HG02981 (cell line): Measurements from ENCODE around the gene FOXG1.

Experiments
- ATAC-seq: cut with Tn5 transposase; IDR thresholded peaks from one replicate; pipeline ENCODE4 v1.9.1; 2021; ENCODE audit warnings: mild to moderate bottlenecking, moderate library complexity; ENCODE audit not compliant: unreplicated experiment

Gene FOXG1

DNA sequence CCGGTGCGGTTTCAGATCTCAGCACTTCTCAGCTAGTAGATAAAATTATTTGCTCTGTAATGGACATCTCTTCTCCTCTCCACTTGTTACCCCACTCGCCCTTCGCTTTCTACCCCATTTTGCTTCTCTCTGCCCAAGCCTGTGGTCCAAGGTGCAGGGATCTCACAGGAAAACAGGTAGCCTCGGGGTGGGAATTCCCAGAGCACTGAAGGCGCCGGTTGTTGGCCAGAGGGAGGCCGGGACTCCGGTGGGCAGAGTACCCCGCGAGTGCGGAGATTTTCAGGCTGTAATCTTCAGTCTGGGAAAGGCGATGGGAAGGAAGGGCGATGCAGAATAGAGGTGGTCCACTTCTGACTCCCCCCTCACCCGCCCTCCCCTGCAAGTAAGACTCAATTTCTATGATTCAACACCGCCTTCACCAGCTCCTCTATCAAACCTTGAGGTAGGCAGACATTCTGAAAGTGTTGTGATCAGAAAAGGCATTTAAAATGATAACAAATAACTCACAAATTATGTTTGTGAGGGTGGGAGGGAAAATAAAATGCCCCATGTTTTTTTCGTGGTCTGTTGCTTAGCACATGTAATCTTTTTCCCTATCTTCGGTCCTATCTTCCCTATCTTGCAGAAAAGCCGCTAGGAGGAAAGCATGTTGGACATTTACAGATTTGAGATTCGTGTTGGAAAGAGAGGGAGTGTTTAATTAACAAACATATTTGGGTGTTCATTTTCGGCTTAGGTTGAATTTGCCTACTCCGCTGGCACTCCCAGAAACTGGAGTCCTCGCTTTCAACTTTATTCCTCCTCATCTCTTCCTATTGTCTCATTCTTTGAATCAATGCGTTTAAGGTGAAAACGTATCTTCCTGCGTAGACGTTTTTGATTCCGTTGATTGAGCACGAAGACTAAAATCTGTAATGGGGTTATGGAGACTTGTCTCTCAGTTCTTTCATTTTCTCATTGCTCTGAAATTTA, 8.5 kb downstream of the FOXG1 start:
- ATAC-seq = no peak

- ATAC-seq = no peak
Observed at GRCh38 chr14:28776482-28777266, 10.1 kb downstream of the FOXG1 start.

GRCh38 chr14:28777471-28778137, 11.0 kb downstream of the FOXG1 start:
- ATAC-seq = no peak

GRCh38 chr14:28778138-28779117, 11.8 kb downstream of the FOXG1 start:
- ATAC-seq = no peak

- ATAC-seq = no peak
Observed at GRCh38 chr14:28779456-28779855, 12.9 kb downstream of the FOXG1 start.

GRCh38 chr14:28780843-28781820, 14.5 kb downstream of the FOXG1 start:
- ATAC-seq = no peak

DNA sequence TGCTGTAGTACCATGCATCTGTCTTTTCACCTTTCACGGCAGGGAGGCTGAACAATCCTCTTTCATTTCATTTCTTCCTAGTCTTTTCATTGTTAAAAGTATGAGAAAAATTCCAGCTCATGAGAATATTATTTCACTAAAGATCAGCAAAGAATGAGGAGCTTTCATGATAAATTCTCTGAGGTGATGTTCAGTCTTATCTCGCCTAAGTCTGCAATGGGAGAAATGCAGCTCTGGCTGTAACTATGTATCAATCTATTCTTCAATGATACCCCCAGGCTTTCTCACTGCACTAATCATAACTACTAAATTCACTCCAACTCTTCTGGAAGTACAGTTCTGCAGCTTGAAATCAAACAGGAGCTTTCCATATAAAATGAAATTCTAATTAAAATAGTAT, 15.7 kb downstream of the FOXG1 start:
- no peak for ATAC-seq

DNA sequence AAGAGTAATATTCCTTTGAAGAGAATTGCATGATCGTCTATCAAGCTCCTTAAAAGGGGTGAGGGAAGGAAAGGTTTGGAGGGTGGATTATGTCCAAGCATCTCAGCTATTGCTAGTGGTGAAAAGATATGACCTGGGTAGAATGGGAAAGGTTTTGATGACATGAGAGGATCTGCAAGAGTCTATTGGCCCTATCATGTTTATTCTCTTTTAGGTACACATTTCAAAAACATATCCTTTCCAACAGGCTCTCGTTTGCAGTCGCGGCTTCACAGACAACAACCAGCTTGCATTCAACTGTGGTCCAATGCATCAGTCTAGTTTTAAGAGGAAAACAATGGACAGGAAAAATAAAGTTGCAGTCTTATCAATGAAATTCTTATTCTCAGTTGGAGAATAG, 17.1 kb downstream of the FOXG1 start:
- no peak for ATAC-seq

DNA sequence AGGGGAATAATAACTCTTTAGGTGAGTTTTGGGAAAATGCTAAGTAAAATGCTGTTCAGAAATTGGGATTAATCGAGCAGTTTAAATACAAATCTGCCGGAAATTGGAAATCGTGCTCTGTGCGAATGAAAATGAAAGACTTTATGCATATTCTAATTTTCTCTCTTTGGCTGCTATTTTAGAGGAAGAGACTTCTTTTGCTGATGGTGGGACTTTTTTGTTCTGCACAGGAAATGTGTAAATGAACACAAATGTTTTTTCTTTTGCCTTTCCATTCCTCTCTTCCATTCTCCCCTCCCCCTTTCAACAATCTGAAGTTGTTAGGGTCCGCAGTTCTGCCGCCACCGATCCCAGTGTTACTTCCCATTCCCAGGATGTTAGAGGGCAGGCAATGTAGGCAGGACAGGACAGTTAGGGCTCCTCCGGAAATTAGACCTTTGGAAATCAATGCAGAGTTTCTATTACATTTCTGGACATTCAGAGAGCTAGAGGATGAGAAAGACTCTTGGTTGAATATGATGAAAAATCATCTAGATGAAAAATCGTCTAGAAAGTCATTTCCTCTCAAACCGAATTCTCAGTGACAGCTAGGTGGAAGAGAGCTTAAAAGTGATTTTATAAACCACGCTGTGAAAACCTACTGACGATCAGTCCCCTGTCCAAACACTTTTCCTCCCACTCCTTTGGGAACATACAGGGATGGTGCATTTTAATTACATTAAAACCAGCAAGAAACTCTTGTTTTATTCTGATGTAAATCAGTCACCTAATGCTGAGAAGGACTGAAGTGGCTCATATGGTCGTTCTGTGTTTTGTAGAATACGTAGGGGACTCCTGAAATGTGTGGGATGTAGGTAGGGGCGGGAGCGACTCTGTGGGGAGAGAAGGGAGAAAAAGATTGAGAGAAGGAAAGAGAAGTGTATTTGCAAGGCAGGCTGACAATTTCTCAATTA, 17.8 kb downstream of the FOXG1 start:
- no peak for ATAC-seq

GRCh38 chr14:28785096-28785952, 18.7 kb downstream of the FOXG1 start:
- ATAC-seq = no peak

GRCh38 chr14:28807518-28807917, 40.9 kb downstream of the FOXG1 start:
- ATAC-seq = no peak

- ATAC-seq = no peak
Observed at GRCh38 chr14:28813810-28814209, 47.2 kb downstream of the FOXG1 start.
